Smooth muscle cell (in vitro differentiated cells): ENCODE measurements around the gene RARRES2. TPM values are rescaled to one million over a fixed set of nuclear protein-coding genes. Genes with fewer than 3 reads are reported as not detected.

Experiments used
- DNase-seq: peaks from one replicate; lab custom pipeline; 2025; ENCODE audit not compliant: unreplicated experiment; lab: John Stamatoyannopoulos, UW
- H2AFZ ChIP-seq: fragments of 200-600 bp; sonication (generic); 2 replicates; pipeline ENCODE4 v1.6.0; 2016; ENCODE audit warnings: antibody characterized with exemption, low read depth, mild to moderate bottlenecking
- H3F3A ChIP-seq: fragments of 200-600 bp; sonication (generic); 2 replicates; pipeline ENCODE4 v1.6.0; 2017; ENCODE audit warnings: antibody characterized with exemption, low read depth
- H3K27ac ChIP-seq: fragments of 200-600 bp; sonication (generic); 2 replicates; pipeline ENCODE4 v1.5.1; 2016; ENCODE audit warnings: low read depth, mild to moderate bottlenecking
- H3K27me3 ChIP-seq: fragments of 200-600 bp; sonication (generic); 2 replicates; pipeline ENCODE4 v1.6.1; 2016; ENCODE audit warnings: low read depth, mild to moderate bottlenecking
- H3K36me3 ChIP-seq: fragments of 200-600 bp; sonication (generic); 2 replicates; pipeline ENCODE4 v1.5.1; 2016; ENCODE audit warnings: low read depth
- H3K4me1 ChIP-seq: fragments of 200-600 bp; sonication (generic); 2 replicates; pipeline ENCODE4 v1.5.1; 2016; ENCODE audit warnings: low read depth
- H3K4me2 ChIP-seq: fragments of 200-600 bp; sonication (generic); 2 replicates; pipeline ENCODE4 v1.6.0; 2016; ENCODE audit warnings: mild to moderate bottlenecking
- H3K4me3 ChIP-seq: fragments of 200-600 bp; sonication (generic); 2 replicates; pipeline ENCODE4 v1.5.1; 2016; ENCODE audit warnings: mild to moderate bottlenecking
- H3K79me2 ChIP-seq: fragments of 200-600 bp; sonication (generic); 2 replicates; pipeline ENCODE4 v1.6.0; 2016; ENCODE audit warnings: low read depth, mild to moderate bottlenecking
- H3K9ac ChIP-seq: fragments of 200-600 bp; sonication (generic); 2 replicates; pipeline ENCODE4 v1.6.0; 2016; ENCODE audit warnings: low read depth
- H3K9me3 ChIP-seq: fragments of 200-600 bp; sonication (generic); replicated peaks from 2 replicates; pipeline ENCODE4 v1.5.1; 2016; ENCODE audit warnings: low read depth
- H4K20me1 ChIP-seq: fragments of 200-600 bp; sonication (generic); 2 replicates; pipeline ENCODE4 v1.6.0; 2016; ENCODE audit warnings: low read depth
- CTCF ChIP-seq: fragments of 200-600 bp; sonication (generic); IDR thresholded peaks from 2 replicates; pipeline ENCODE4 v1.5.1; 2017; ENCODE audit warnings: borderline replicate concordance, mild to moderate bottlenecking, antibody characterized with exemption; ENCODE audit not compliant: insufficient read depth, poor library complexity, severe bottlenecking
- WGBS: methylation state at CpG from one replicate; pipeline ENCODE4 v1.1.7; 2016; ENCODE audit warnings: low lambda C conversion rate; 5-methylcytosine and 5-hydroxymethylcytosine counted together
- polyA plus RNA-seq: library from polyadenylated mRNA; unstranded; fragments of >200 nt; fragmentation: Nextera tagmentation; extraction: Ambion mirVana; gene quantifications from 2 replicates; pipeline ENCODE4 v1.2.1, GENCODE V29; 2016
- total RNA-seq: library from RNA; depleted of rRNA; stranded (reverse); fragments of >200 nt; gene quantifications from 2 replicates; pipeline ENCODE4 v1.2.3, GENCODE V29; 2014

The RARRES2 gene
- total and polyA plus RNA-seq, 2 experiments from 2014 or later = 23.6 to 31.8 TPM

- 63% methylated on average over 10 of the region's 10 CpGs for WGBS
- no peaks in the 10 kb centered on the region for H3K27me3 ChIP-seq
- H3K4me1 ChIP-seq = peaks cover 19% of the 10 kb centered on the region
- peak overlapping the region; percentile 4 for H3K27ac ChIP-seq
- peaks cover 22% of the 10 kb centered on the region for H4K20me1 ChIP-seq
- peaks cover 38% of the 10 kb centered on the region for H3K79me2 ChIP-seq
- H3K4me3 ChIP-seq = no peak overlapping the region
- no peak overlapping the region for H3K9ac ChIP-seq
- H3K9me3 ChIP-seq = no peaks in the 10 kb centered on the region
- H2AFZ ChIP-seq = no peak overlapping the region
- peaks cover 27% of the 10 kb centered on the region for H3F3A ChIP-seq
- TF ChIP-seq CTCF = no peak
- no peak for DNase-seq
- no peak overlapping the region for H3K4me2 ChIP-seq
- H3K36me3 ChIP-seq = no peaks in the 10 kb centered on the region
Observed at GRCh38 chr7:150375662-150376521, 34.5 kb upstream of the RARRES2 start.

GRCh38 chr7:150374472-150374871 is 33.0 kb upstream of the RARRES2 start:
- WGBS = 48% methylated on average over 5 of the region's 5 CpGs
- H3K27ac ChIP-seq = no peak overlapping the region
- H3K4me2 ChIP-seq = no peak overlapping the region
- H3K9ac ChIP-seq = no peak overlapping the region
- no peak for TF ChIP-seq CTCF
- H3K36me3 ChIP-seq = no peaks in the 10 kb centered on the region
- H2AFZ ChIP-seq = no peak overlapping the region
- H3F3A ChIP-seq = peaks cover 36% of the 10 kb centered on the region
- DNase-seq = no peak
- peaks cover 30% of the 10 kb centered on the region for H3K79me2 ChIP-seq
- H3K4me3 ChIP-seq = no peak overlapping the region
- no peaks in the 10 kb centered on the region for H3K9me3 ChIP-seq
- peaks cover 15% of the 10 kb centered on the region for H4K20me1 ChIP-seq
- peaks cover 20% of the 10 kb centered on the region for H3K4me1 ChIP-seq
- no peaks in the 10 kb centered on the region for H3K27me3 ChIP-seq

- H3K27me3 ChIP-seq = no peaks in the 10 kb centered on the region
- peaks cover 22% of the 10 kb centered on the region for H3K4me1 ChIP-seq
- TF ChIP-seq CTCF = no peak
- peaks cover 31% of the 10 kb centered on the region for H3K79me2 ChIP-seq
- no peak for DNase-seq
- H3K9me3 ChIP-seq = no peaks in the 10 kb centered on the region
- H3K4me3 ChIP-seq = no peak overlapping the region
- H3K9ac ChIP-seq = no peak overlapping the region
- no peak overlapping the region for H3K27ac ChIP-seq
- peaks cover 15% of the 10 kb centered on the region for H4K20me1 ChIP-seq
- no peak overlapping the region for H3K4me2 ChIP-seq
- 78% methylated on average over 4 of the region's 4 CpGs for WGBS
- no peak overlapping the region for H2AFZ ChIP-seq
- H3K36me3 ChIP-seq = no peaks in the 10 kb centered on the region
- peaks cover 39% of the 10 kb centered on the region for H3F3A ChIP-seq
Observed at GRCh38 chr7:150374026-150374425, 32.6 kb upstream of the RARRES2 start.
